ENCODE measurements around the gene HESX1.

DNA sequence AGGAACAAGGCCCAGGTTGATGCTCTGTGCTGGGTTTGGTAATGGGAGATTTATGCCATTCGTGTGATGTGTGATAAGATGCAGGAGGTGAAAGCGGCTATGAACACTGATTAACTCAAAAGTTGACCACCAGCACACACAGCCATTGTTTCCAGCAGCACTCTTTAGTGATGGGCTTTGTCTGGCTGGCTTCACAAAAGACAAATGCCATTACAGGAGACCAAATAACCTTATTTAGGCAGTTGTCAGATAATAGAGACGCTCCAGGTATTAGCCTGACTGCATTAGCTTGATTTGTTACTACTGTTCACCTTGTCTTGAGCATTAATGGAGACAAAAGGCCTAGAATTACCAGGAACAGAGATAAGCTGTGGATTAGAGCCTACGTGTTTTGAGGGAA is 5.1 kb downstream of the HESX1 start:
- no peak for TF ChIP-seq NFYB (CRISPR knock-in tag; conservative IDR thresholded peaks at IDR 0.05; ENCODE audit: low read depth)
- TF ChIP-seq, protein P1, sequence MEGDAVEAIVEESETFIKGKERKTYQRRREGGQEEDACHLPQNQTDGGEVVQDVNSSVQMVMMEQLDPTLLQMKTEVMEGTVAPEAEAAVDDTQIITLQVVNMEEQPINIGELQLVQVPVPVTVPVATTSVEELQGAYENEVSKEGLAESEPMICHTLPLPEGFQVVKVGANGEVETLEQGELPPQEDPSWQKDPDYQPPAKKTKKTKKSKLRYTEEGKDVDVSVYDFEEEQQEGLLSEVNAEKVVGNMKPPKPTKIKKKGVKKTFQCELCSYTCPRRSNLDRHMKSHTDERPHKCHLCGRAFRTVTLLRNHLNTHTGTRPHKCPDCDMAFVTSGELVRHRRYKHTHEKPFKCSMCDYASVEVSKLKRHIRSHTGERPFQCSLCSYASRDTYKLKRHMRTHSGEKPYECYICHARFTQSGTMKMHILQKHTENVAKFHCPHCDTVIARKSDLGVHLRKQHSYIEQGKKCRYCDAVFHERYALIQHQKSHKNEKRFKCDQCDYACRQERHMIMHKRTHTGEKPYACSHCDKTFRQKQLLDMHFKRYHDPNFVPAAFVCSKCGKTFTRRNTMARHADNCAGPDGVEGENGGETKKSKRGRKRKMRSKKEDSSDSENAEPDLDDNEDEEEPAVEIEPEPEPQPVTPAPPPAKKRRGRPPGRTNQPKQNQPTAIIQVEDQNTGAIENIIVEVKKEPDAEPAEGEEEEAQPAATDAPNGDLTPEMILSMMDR (IDR thresholded peaks at IDR 0.05): no peak
- TF ChIP-seq NFATC4 (CRISPR knock-in tag; IDR thresholded peaks at IDR 0.05): no peak
- no peak for TF ChIP-seq FOXP1 (CRISPR knock-in tag; IDR thresholded peaks at IDR 0.05; ENCODE audit: borderline replicate concordance)
- TF ChIP-seq MAX (CRISPR knock-in tag; IDR thresholded peaks at IDR 0.05): no peak
- TF ChIP-seq, protein P2, sequence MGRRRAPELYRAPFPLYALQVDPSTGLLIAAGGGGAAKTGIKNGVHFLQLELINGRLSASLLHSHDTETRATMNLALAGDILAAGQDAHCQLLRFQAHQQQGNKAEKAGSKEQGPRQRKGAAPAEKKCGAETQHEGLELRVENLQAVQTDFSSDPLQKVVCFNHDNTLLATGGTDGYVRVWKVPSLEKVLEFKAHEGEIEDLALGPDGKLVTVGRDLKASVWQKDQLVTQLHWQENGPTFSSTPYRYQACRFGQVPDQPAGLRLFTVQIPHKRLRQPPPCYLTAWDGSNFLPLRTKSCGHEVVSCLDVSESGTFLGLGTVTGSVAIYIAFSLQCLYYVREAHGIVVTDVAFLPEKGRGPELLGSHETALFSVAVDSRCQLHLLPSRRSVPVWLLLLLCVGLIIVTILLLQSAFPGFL (CRISPR knock-in tag; IDR thresholded peaks at IDR 0.05; ENCODE audit: borderline replicate concordance): no peak
- TF ChIP-seq, protein P3, sequence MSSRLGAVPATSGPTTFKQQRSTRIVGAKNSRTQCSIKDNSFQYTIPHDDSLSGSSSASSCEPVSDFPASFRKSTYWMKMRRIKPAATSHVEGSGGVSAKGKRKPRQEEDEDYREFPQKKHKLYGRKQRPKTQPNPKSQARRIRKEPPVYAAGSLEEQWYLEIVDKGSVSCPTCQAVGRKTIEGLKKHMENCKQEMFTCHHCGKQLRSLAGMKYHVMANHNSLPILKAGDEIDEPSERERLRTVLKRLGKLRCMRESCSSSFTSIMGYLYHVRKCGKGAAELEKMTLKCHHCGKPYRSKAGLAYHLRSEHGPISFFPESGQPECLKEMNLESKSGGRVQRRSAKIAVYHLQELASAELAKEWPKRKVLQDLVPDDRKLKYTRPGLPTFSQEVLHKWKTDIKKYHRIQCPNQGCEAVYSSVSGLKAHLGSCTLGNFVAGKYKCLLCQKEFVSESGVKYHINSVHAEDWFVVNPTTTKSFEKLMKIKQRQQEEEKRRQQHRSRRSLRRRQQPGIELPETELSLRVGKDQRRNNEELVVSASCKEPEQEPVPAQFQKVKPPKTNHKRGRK (CRISPR knock-in tag; IDR thresholded peaks at IDR 0.05; ENCODE audit: borderline replicate concordance): no peak
- TF ChIP-seq ZBTB43 (CRISPR knock-in tag; IDR thresholded peaks at IDR 0.05): no peak
- TF ChIP-seq, protein P4, sequence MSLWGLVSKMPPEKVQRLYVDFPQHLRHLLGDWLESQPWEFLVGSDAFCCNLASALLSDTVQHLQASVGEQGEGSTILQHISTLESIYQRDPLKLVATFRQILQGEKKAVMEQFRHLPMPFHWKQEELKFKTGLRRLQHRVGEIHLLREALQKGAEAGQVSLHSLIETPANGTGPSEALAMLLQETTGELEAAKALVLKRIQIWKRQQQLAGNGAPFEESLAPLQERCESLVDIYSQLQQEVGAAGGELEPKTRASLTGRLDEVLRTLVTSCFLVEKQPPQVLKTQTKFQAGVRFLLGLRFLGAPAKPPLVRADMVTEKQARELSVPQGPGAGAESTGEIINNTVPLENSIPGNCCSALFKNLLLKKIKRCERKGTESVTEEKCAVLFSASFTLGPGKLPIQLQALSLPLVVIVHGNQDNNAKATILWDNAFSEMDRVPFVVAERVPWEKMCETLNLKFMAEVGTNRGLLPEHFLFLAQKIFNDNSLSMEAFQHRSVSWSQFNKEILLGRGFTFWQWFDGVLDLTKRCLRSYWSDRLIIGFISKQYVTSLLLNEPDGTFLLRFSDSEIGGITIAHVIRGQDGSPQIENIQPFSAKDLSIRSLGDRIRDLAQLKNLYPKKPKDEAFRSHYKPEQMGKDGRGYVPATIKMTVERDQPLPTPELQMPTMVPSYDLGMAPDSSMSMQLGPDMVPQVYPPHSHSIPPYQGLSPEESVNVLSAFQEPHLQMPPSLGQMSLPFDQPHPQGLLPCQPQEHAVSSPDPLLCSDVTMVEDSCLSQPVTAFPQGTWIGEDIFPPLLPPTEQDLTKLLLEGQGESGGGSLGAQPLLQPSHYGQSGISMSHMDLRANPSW (CRISPR knock-in tag; conservative IDR thresholded peaks at IDR 0.05; ENCODE audit: low read depth): no peak
- no peak for TF ChIP-seq ZNF416 (CRISPR knock-in tag; IDR thresholded peaks at IDR 0.05)
- TF ChIP-seq CBFB (CRISPR knock-in tag; IDR thresholded peaks at IDR 0.05; ENCODE audit: low read depth): no peak

All from WTC11 (cell line).